ENCODE results near the gene OBP2B.
"Not testable (repeated sequence)": the region's sequence is repeated elsewhere in the genome, so short reads cannot be mapped to it uniquely, and the experiment has no call there.

The OBP2B gene

GRCh38 chr9:133221177-133221809, 12.2 kb upstream of the OBP2B start:
- Histone ChIP-seq H3K36me3 (no peaks in the 10 kb centered on the region), H3K4me3 (ENCODE audit: low read depth, low read length) (no peak overlapping the region), H3K27me3 (no peaks in the 10 kb centered on the region), H3K4me1 (no peaks in the 10 kb centered on the region; the same call in 1 of the 2 replicates), H3K9me3 (no peaks in the 10 kb centered on the region)
- no peak for TF ChIP-seq CTCF (IDR thresholded peaks at IDR 0.05; ENCODE audit: low read depth, low read length)
- no peak for DNase-seq

GRCh38 chr9:133218049-133218975, 9.3 kb upstream of the OBP2B start:
- DNase-seq; H3K36me3 ChIP-seq; H3K27me3 ChIP-seq; H3K4me3 ChIP-seq (ENCODE audit: low read depth, low read length); H3K9me3 ChIP-seq: not testable (repeated sequence)
- peaks cover 11% of the 10 kb centered on the region for H3K4me1 ChIP-seq

- H3K27me3 ChIP-seq; H3K36me3 ChIP-seq; H3K4me3 ChIP-seq (ENCODE audit: low read depth, low read length); H3K9me3 ChIP-seq; DNase-seq: not testable (repeated sequence)
- H3K4me1 ChIP-seq = peaks cover 11% of the 10 kb centered on the region
Observed at GRCh38 chr9:133217333-133217988, 8.4 kb upstream of the OBP2B start.

GRCh38 chr9:133214276-133214675, 5.2 kb upstream of the OBP2B start:
- peaks cover 11% of the 10 kb centered on the region for H3K4me1 ChIP-seq
- H3K27me3 ChIP-seq; H3K4me3 ChIP-seq (ENCODE audit: low read depth, low read length); H3K36me3 ChIP-seq; H3K9me3 ChIP-seq: not testable (repeated sequence)
- peak; percentile 56 for DNase-seq

- H3K27me3 ChIP-seq = no peaks in the 10 kb centered on the region
- H3K4me1 ChIP-seq = peaks cover 11% of the 10 kb centered on the region
- H3K9me3 ChIP-seq = no peaks in the 10 kb centered on the region; the same call in 1 of the 2 replicates
- no peak for TF ChIP-seq CTCF (IDR thresholded peaks at IDR 0.05; ENCODE audit: low read depth, low read length)
- DNase-seq = no peak
- no peaks in the 10 kb centered on the region for H3K36me3 ChIP-seq
- H3K4me3 ChIP-seq (ENCODE audit: low read depth, low read length) = no peak overlapping the region
Observed at GRCh38 chr9:133210609-133211008, 1.6 kb upstream of the OBP2B start.

GRCh38 chr9:133210202-133210532, 1.1 kb upstream of the OBP2B start:
- H3K27me3 ChIP-seq = no peaks in the 10 kb centered on the region
- H3K4me3 ChIP-seq (ENCODE audit: low read depth, low read length) = no peak overlapping the region
- no peak for TF ChIP-seq CTCF (IDR thresholded peaks at IDR 0.05; ENCODE audit: low read depth, low read length)
- H3K9me3 ChIP-seq = no peaks in the 10 kb centered on the region; the same call in 1 of the 2 replicates
- no peak for DNase-seq
- H3K36me3 ChIP-seq = no peaks in the 10 kb centered on the region
- peaks cover 8% of the 10 kb centered on the region for H3K4me1 ChIP-seq

GRCh38 chr9:133209327-133210201, 514 bp upstream of the OBP2B start:
- H3K27me3 ChIP-seq; H3K4me1 ChIP-seq; H3K9me3 ChIP-seq; H3K36me3 ChIP-seq; DNase-seq; H3K4me3 ChIP-seq (ENCODE audit: low read depth, low read length): not testable (repeated sequence)

GRCh38 chr9:133208171-133208879, 725 bp downstream of the OBP2B start:
- H3K4me3 ChIP-seq (ENCODE audit: low read depth, low read length); H3K36me3 ChIP-seq; DNase-seq; H3K27me3 ChIP-seq; H3K9me3 ChIP-seq; H3K4me1 ChIP-seq: not testable (repeated sequence)

Measured in BE2C (cell line).